ENCODE data around the gene TNFRSF8. TPM values are rescaled to one million over a fixed set of nuclear protein-coding genes. Genes with fewer than 3 reads are reported as not detected.

The TNFRSF8 gene
- total and polyA plus RNA-seq, 9 of the 15 experiments (the other 6 are each of a cell fraction or from before 2014, with no cell fraction given): 3.5 to 38.4 (median 17.1) TPM

DNA sequence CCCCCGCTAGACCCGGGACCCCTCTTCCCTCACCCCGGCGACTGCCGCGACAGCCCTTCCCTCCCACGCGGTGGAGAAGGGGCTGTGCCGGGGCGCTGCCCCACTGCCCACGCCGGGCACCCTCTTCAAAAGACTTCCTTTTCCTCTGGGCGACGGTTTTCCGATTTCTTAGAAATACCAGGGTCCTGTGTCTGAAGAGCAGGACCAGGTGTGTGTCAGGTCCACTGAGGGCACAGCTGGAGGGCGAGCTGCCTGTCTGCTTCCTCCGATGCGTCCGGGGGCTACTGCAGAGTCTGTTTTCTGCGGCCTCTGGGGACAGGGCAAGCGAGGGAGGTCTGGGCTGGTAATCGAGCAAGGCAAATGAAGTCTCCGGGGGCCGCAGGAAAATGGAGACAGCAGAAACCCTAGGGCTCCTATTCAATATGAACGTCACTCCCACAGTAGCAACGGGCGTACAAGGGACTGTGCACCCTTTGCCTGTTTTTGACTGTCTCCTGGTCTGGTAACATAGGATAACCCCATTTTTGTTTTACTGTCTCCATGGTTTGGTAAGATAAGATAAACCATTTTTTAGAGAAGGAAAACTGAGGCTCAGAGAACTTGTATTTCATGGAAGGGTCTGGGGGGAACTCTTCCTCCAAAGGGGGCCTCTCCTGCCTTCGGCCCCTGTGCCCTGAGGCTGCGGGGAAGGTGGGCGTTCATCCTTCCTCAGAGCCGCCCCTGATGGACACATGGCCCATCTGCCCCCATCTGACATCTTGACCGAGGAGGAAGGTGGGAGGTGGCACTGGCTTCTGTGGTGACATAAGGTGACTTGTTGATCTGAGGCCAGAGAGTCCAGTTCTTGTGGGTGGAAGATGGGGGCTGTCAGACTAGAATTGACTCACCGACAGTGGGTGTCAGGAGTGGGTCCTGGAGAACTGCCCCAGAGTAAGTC lies 104.7 kb downstream of the TNFRSF8 start (continued):
- TF ChIP-seq, protein P1, sequence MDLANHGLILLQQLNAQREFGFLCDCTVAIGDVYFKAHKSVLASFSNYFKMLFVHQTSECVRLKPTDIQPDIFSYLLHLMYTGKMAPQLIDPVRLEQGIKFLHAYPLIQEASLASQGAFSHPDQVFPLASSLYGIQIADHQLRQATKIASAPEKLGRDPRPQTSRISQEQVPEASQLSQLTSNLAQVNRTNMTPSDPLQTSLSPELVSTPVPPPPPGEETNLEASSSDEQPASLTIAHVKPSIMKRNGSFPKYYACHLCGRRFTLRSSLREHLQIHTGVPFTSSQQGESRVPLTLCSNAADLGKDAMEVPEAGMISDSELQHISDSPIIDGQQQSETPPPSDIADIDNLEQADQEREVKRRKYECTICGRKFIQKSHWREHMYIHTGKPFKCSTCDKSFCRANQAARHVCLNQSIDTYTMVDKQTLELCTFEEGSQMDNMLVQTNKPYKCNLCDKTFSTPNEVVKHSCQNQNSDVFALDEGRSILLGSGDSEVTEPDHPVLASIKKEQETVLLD (IDR thresholded peaks at IDR 0.05): peak; percentile 64; the same call in 1 of the 2 replicates
- TF ChIP-seq CCNT2 (IDR thresholded peaks at IDR 0.05; ENCODE audit: borderline replicate concordance, extremely low read depth, insufficient read length, low read depth, low read length) (no peak), SIN3B (IDR thresholded peaks at IDR 0.05; ENCODE audit: low read depth) (no peak), SIN3A (IDR thresholded peaks at IDR 0.05; ENCODE audit: borderline replicate concordance in 2 of 2, control insufficient read depth in 1 of 2, low read depth in 2 of 2, low read length in 2 of 2) (peak in 1 of 2 experiments; percentile 55; a peak in 2 of 4 replicates), ZNF785 (CRISPR knock-in tag; IDR thresholded peaks at IDR 0.05) (no peak), MYC (IDR thresholded peaks at IDR 0.05; ENCODE audit: low read depth, low read length) (0 out of 2 replicates have a peak, but pooled peaks have one; percentile 27), MYC (CRISPR knock-in tag; IDR thresholded peaks at IDR 0.05; ENCODE audit: borderline replicate concordance, low read depth) (peak; percentile 72; the same call in 1 of the 2 replicates), ZNF551 (CRISPR knock-in tag; IDR thresholded peaks at IDR 0.05) (no peak), SAFB (IDR thresholded peaks at IDR 0.05; ENCODE audit: borderline replicate concordance, low read depth, low read length) (no peak), TRIM24 (IDR thresholded peaks at IDR 0.05) (no peak), FOXK2 (conservative IDR thresholded peaks at IDR 0.05 in 1 of 2, IDR thresholded peaks at IDR 0.05 in 1 of 2; ENCODE audit: low read depth in 2 of 2) (peak in 1 of 2 experiments; percentile 11; a peak in 1 of 4 replicates)
- TF ChIP-seq, protein P2, sequence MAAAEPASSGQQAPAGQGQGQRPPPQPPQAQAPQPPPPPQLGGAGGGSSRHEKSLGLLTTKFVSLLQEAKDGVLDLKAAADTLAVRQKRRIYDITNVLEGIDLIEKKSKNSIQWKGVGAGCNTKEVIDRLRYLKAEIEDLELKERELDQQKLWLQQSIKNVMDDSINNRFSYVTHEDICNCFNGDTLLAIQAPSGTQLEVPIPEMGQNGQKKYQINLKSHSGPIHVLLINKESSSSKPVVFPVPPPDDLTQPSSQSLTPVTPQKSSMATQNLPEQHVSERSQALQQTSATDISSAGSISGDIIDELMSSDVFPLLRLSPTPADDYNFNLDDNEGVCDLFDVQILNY (CRISPR knock-in tag; IDR thresholded peaks at IDR 0.05): no peak
- TF ChIP-seq, protein P3, sequence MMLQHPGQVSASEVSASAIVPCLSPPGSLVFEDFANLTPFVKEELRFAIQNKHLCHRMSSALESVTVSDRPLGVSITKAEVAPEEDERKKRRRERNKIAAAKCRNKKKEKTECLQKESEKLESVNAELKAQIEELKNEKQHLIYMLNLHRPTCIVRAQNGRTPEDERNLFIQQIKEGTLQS (IDR thresholded peaks at IDR 0.05): peak; percentile 12; the same call in 1 of the 2 replicates
- TF ChIP-seq, protein P3 (CRISPR knock-in tag; conservative IDR thresholded peaks at IDR 0.05): 0 out of 2 replicates have a peak, but pooled peaks have one; percentile 16
- TF ChIP-seq, protein P4, sequence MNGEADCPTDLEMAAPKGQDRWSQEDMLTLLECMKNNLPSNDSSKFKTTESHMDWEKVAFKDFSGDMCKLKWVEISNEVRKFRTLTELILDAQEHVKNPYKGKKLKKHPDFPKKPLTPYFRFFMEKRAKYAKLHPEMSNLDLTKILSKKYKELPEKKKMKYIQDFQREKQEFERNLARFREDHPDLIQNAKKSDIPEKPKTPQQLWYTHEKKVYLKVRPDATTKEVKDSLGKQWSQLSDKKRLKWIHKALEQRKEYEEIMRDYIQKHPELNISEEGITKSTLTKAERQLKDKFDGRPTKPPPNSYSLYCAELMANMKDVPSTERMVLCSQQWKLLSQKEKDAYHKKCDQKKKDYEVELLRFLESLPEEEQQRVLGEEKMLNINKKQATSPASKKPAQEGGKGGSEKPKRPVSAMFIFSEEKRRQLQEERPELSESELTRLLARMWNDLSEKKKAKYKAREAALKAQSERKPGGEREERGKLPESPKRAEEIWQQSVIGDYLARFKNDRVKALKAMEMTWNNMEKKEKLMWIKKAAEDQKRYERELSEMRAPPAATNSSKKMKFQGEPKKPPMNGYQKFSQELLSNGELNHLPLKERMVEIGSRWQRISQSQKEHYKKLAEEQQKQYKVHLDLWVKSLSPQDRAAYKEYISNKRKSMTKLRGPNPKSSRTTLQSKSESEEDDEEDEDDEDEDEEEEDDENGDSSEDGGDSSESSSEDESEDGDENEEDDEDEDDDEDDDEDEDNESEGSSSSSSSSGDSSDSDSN (IDR thresholded peaks at IDR 0.05; ENCODE audit: borderline replicate concordance in 1 of 2, low read depth in 2 of 2, low read length in 2 of 2): 0 out of 4 replicates have a peak, but pooled peaks of 1 of the 2 experiments have one; percentile 30
- TF ChIP-seq, protein P5, sequence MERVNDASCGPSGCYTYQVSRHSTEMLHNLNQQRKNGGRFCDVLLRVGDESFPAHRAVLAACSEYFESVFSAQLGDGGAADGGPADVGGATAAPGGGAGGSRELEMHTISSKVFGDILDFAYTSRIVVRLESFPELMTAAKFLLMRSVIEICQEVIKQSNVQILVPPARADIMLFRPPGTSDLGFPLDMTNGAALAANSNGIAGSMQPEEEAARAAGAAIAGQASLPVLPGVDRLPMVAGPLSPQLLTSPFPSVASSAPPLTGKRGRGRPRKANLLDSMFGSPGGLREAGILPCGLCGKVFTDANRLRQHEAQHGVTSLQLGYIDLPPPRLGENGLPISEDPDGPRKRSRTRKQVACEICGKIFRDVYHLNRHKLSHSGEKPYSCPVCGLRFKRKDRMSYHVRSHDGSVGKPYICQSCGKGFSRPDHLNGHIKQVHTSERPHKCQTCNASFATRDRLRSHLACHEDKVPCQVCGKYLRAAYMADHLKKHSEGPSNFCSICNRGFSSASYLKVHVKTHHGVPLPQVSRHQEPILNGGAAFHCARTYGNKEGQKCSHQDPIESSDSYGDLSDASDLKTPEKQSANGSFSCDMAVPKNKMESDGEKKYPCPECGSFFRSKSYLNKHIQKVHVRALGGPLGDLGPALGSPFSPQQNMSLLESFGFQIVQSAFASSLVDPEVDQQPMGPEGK (CRISPR knock-in tag; IDR thresholded peaks at IDR 0.05; ENCODE audit: borderline replicate concordance): no peak
